HepG2 (cell line): ENCODE results near the gene SNX6. TPM values are rescaled to one million over a fixed set of nuclear protein-coding genes. Genes with fewer than 3 reads are reported as not detected.

Experiments used
- ARNT2 ChIP-seq: sonication (generic); formaldehyde crosslinking; IDR thresholded peaks from 2 replicates; pipeline ENCODE4 v1.8.0; 2022; ENCODE audit warnings: mild to moderate bottlenecking, low read depth, missing genetic modification reagents, moderate library complexity
- ATRX ChIP-seq: sonication (generic); formaldehyde crosslinking; IDR thresholded peaks from 2 replicates; pipeline ENCODE4 v1.4.0; 2020; ENCODE audit warnings: missing genetic modification reagents, borderline replicate concordance
- EP300 ChIP-seq, 3 experiments: sonication (generic) in 1 of 3; formaldehyde crosslinking in 1 of 3; IDR thresholded peaks; 2 replicates each; pipeline versions ENCODE4 v1.5.1 to v1.6.1; 2011 to 2020; ENCODE audit warnings: low read depth in 2 of 3, low read length in 2 of 3, borderline replicate concordance in 1 of 3, improper control_type of control experiment in 1 of 3, mild to moderate bottlenecking in 1 of 3, missing genetic modification reagents in 1 of 3, moderate library complexity in 1 of 3
- HDAC1 ChIP-seq: sonication (generic); formaldehyde crosslinking; IDR thresholded peaks from 2 replicates; pipeline ENCODE4 v1.5.1; 2020; ENCODE audit warnings: mild to moderate bottlenecking, missing genetic modification reagents
- HNF4A ChIP-seq: sonication (generic); formaldehyde crosslinking; IDR thresholded peaks from 2 replicates; pipeline ENCODE4 v1.4.0; 2020; ENCODE audit warnings: missing genetic modification reagents
- HOXA5 ChIP-seq: sonication (generic); formaldehyde crosslinking; IDR thresholded peaks from 2 replicates; pipeline ENCODE4 v1.4.0; 2020; ENCODE audit warnings: missing genetic modification reagents
- NCOA2 ChIP-seq: sonication (generic); formaldehyde crosslinking; IDR thresholded peaks from 2 replicates; pipeline ENCODE4 v1.8.0; 2022; ENCODE audit warnings: inconsistent platforms
- ONECUT2 ChIP-seq: sonication (generic); formaldehyde crosslinking; IDR thresholded peaks from 2 replicates; pipeline ENCODE4 v1.4.0; 2020; ENCODE audit warnings: missing genetic modification reagents
- PPARG ChIP-seq: conservative IDR thresholded peaks from 2 replicates; pipeline ENCODE4 v1.6.1; 2016; ENCODE audit warnings: missing biosample characterization, missing genetic modification reagents
- RARA ChIP-seq: IDR thresholded peaks from 2 replicates; pipeline ENCODE4 v1.6.1; 2016; ENCODE audit warnings: missing genetic modification reagents, missing compliant biosample characterization
- SOX13 ChIP-seq, 3 experiments: fragments of 450-650 bp in 1 of 3; sonication (generic) in 1 of 3; formaldehyde crosslinking in 1 of 3; IDR thresholded peaks in 2 of 3; conservative IDR thresholded peaks in 1 of 3; 2 replicates each; pipeline versions ENCODE4 v1.5.0 to v1.6.1; 2016 to 2020; ENCODE audit warnings: antibody characterized with exemption in 1 of 3, mild to moderate bottlenecking in 1 of 3, missing compliant biosample characterization in 1 of 3, missing genetic modification reagents in 1 of 3, moderate library complexity in 1 of 3
- ZFYVE20 ChIP-seq: sonication (generic); formaldehyde crosslinking; IDR thresholded peaks from 2 replicates; pipeline ENCODE4 v1.8.0; 2023; ENCODE audit warnings: low read depth, mild to moderate bottlenecking, moderate library complexity, missing genetic modification reagents, borderline replicate concordance
- ZMYM4 ChIP-seq: sonication (generic); formaldehyde crosslinking; IDR thresholded peaks from 2 replicates; pipeline ENCODE4 v1.8.1; 2023; ENCODE audit warnings: mild to moderate bottlenecking, missing genetic modification reagents
- ZNF292 ChIP-seq: sonication (generic); formaldehyde crosslinking; IDR thresholded peaks from 2 replicates; pipeline ENCODE4 v1.8.1; 2022; ENCODE audit warnings: mild to moderate bottlenecking, low read depth, missing genetic modification reagents, borderline replicate concordance
- ZNF430 ChIP-seq: sonication (generic); formaldehyde crosslinking; IDR thresholded peaks from 2 replicates; pipeline ENCODE4 v1.9.0; 2021; ENCODE audit warnings: mild to moderate bottlenecking, missing genetic modification reagents
- ZNF552 ChIP-seq: sonication (generic); formaldehyde crosslinking; IDR thresholded peaks from 2 replicates; pipeline ENCODE4 v1.9.0; 2022; ENCODE audit warnings: missing genetic modification reagents, mild to moderate bottlenecking, borderline replicate concordance
- ZNF691 ChIP-seq: sonication (generic); formaldehyde crosslinking; IDR thresholded peaks from 2 replicates; pipeline ENCODE4 v1.4.0; 2020; ENCODE audit warnings: missing genetic modification reagents, low read depth, mild to moderate bottlenecking, borderline replicate concordance
- polyA plus RNA-seq, 8 experiments: library from polyadenylated mRNA; depleted of rRNA in 3 of 8; stranded (reverse) in 7 of 8; unstranded in 1 of 8; fragments of >200 nt; fragmentation: Illumina TruSeq in 4 of 8; extraction: Trizol in 4 of 8; gene quantifications; 2 replicates each; pipeline versions ENCODE4 v1.2.1 to v1.2.3, GENCODE V29; 2011 to 2016; ENCODE audit warnings: low read depth in 4 of 8, missing spikeins in 1 of 8, mixed read lengths in 1 of 8; ENCODE audit not compliant: insufficient read depth in 1 of 8
- total RNA-seq, 5 experiments: library from RNA; depleted of rRNA; stranded (reverse); fragments of >200 nt; fragmentation: Illumina TruSeq; extraction: Trizol; gene quantifications; 2 replicates each; pipeline ENCODE4 v1.2.3, GENCODE V29; 2016; ENCODE audit warnings: low read depth in 1 of 5
- TF ChIP-seq, protein P1 (sequence below): sonication (generic); formaldehyde crosslinking; IDR thresholded peaks from 2 replicates; pipeline ENCODE4 v1.8.0; 2022; ENCODE audit warnings: missing genetic modification reagents, mild to moderate bottlenecking, borderline replicate concordance
- TF ChIP-seq, protein P2 (sequence below): IDR thresholded peaks from 2 replicates; pipeline ENCODE4 v1.4.0; 2020; ENCODE audit warnings: mild to moderate bottlenecking, missing genetic modification reagents
- TF ChIP-seq, protein P3 (sequence below): sonication (generic); formaldehyde crosslinking; IDR thresholded peaks from 2 replicates; pipeline ENCODE4 v1.5.0; 2020; ENCODE audit warnings: missing genetic modification reagents

The SNX6 gene
- total and polyA plus RNA-seq, 2 of the 13 experiments (the other 11 are each of a cell fraction or from before 2014, with no cell fraction given), result 92.3 to 169 TPM

GRCh38 chr14:34646570-34647255 lies 16.8 kb upstream of the SNX6 start (continued):
- no peak for TF ChIP-seq ZNF691 (CRISPR knock-in tag)
- TF ChIP-seq HNF4A, result peak; percentile 67; the same call in 1 of the 2 replicates
- peak; percentile 69 for TF ChIP-seq RARA
- TF ChIP-seq ZMYM4, result 0 out of 2 replicates have a peak, but pooled peaks have one; percentile 22
- TF ChIP-seq ZFYVE20 (CRISPR knock-in tag), result 0 out of 2 replicates have a peak, but pooled peaks have one; percentile 29
- TF ChIP-seq, protein P1, sequence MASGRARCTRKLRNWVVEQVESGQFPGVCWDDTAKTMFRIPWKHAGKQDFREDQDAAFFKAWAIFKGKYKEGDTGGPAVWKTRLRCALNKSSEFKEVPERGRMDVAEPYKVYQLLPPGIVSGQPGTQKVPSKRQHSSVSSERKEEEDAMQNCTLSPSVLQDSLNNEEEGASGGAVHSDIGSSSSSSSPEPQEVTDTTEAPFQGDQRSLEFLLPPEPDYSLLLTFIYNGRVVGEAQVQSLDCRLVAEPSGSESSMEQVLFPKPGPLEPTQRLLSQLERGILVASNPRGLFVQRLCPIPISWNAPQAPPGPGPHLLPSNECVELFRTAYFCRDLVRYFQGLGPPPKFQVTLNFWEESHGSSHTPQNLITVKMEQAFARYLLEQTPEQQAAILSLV (CRISPR knock-in tag), result no peak
- TF ChIP-seq ATRX (CRISPR knock-in tag), result no peak
- peak; percentile 33; the same call in 1 of the 2 replicates for TF ChIP-seq ARNT2 (CRISPR knock-in tag)
- no peak for TF ChIP-seq SOX13 (IDR thresholded peaks at IDR 0.05)
- 0 out of 4 replicates have a peak, but pooled peaks of 1 of the 2 experiments have one; percentile 14 for TF ChIP-seq SOX13 (CRISPR knock-in tag; conservative IDR thresholded peaks at IDR 0.05 in 1 of 2, IDR thresholded peaks at IDR 0.05 in 1 of 2)
- peak; percentile 34; the same call in 1 of the 2 replicates for TF ChIP-seq HOXA5
- TF ChIP-seq, protein P2, sequence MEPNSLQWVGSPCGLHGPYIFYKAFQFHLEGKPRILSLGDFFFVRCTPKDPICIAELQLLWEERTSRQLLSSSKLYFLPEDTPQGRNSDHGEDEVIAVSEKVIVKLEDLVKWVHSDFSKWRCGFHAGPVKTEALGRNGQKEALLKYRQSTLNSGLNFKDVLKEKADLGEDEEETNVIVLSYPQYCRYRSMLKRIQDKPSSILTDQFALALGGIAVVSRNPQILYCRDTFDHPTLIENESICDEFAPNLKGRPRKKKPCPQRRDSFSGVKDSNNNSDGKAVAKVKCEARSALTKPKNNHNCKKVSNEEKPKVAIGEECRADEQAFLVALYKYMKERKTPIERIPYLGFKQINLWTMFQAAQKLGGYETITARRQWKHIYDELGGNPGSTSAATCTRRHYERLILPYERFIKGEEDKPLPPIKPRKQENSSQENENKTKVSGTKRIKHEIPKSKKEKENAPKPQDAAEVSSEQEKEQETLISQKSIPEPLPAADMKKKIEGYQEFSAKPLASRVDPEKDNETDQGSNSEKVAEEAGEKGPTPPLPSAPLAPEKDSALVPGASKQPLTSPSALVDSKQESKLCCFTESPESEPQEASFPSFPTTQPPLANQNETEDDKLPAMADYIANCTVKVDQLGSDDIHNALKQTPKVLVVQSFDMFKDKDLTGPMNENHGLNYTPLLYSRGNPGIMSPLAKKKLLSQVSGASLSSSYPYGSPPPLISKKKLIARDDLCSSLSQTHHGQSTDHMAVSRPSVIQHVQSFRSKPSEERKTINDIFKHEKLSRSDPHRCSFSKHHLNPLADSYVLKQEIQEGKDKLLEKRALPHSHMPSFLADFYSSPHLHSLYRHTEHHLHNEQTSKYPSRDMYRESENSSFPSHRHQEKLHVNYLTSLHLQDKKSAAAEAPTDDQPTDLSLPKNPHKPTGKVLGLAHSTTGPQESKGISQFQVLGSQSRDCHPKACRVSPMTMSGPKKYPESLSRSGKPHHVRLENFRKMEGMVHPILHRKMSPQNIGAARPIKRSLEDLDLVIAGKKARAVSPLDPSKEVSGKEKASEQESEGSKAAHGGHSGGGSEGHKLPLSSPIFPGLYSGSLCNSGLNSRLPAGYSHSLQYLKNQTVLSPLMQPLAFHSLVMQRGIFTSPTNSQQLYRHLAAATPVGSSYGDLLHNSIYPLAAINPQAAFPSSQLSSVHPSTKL (CRISPR knock-in tag), result peak; percentile 62
- TF ChIP-seq PPARG (CRISPR knock-in tag), result no peak
- 0 out of 2 replicates have a peak, but pooled peaks have one; percentile 55 for TF ChIP-seq ZNF292 (CRISPR knock-in tag)
- TF ChIP-seq ONECUT2, result peak; percentile 80
- TF ChIP-seq HDAC1, result peak; percentile 26; the same call in 1 of the 2 replicates
- TF ChIP-seq, protein P3, sequence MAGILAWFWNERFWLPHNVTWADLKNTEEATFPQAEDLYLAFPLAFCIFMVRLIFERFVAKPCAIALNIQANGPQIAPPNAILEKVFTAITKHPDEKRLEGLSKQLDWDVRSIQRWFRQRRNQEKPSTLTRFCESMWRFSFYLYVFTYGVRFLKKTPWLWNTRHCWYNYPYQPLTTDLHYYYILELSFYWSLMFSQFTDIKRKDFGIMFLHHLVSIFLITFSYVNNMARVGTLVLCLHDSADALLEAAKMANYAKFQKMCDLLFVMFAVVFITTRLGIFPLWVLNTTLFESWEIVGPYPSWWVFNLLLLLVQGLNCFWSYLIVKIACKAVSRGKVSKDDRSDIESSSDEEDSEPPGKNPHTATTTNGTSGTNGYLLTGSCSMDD (CRISPR knock-in tag), result no peak
- TF ChIP-seq ZNF430 (CRISPR knock-in tag), result no peak
- peak; percentile 34; the same call in 1 of the 2 replicates for TF ChIP-seq NCOA2
- TF ChIP-seq ZNF552 (CRISPR knock-in tag), result 0 out of 2 replicates have a peak, but pooled peaks have one; percentile 27
- no peak for TF ChIP-seq EP300 (IDR thresholded peaks at IDR 0.05; ENCODE audit: low read depth in 2 of 2, low read length in 2 of 2)
- 0 out of 2 replicates have a peak, but pooled peaks have one; percentile 12 for TF ChIP-seq EP300 (CRISPR knock-in tag; IDR thresholded peaks at IDR 0.05; ENCODE audit: borderline replicate concordance)
